Neural cell (in vitro differentiated cells): Measurements from ENCODE around the gene MAGI2. TPM values are rescaled to one million over a fixed set of nuclear protein-coding genes. Genes with fewer than 3 reads are reported as not detected.

Source experiments
- H2AFZ ChIP-seq: fragments of 200-600, 300-800 bp; sonication (generic), shearing (Covaris generic); 2 replicates; pipeline ENCODE4 v1.6.0; 2014; ENCODE audit warnings: low read depth, mild to moderate bottlenecking, antibody characterized with exemption, low read length, moderate library complexity
- H3F3A ChIP-seq: fragments of 200-600 bp; shearing (Covaris generic); 2 replicates; pipeline ENCODE4 v1.6.1; 2016; ENCODE audit warnings: mild to moderate bottlenecking, moderate library complexity, mixed read lengths, antibody characterized with exemption, low read length; ENCODE audit not compliant: insufficient read depth, poor library complexity, severe bottlenecking
- H3K27ac ChIP-seq: fragments of 200-600, 300-800 bp; sonication (generic), shearing (Covaris generic); 2 replicates; pipeline ENCODE4 v1.5.1; 2014; ENCODE audit warnings: mild to moderate bottlenecking, low read length, moderate library complexity
- H3K27me3 ChIP-seq: fragments of 300-800, 200-600 bp; sonication (generic), shearing (Covaris generic); 2 replicates; pipeline ENCODE4 v1.6.0; 2014; ENCODE audit warnings: mild to moderate bottlenecking, low read depth, low read length, moderate library complexity; ENCODE audit not compliant: insufficient read depth
- H3K36me3 ChIP-seq: fragments of 300-800, 200-600 bp; sonication (generic), shearing (Covaris generic); 2 replicates; pipeline ENCODE4 v1.5.1; 2014; ENCODE audit warnings: mild to moderate bottlenecking, antibody characterized with exemption, low read length, moderate library complexity; ENCODE audit not compliant: insufficient read depth
- H3K4me2 ChIP-seq: fragments of 300-800, 200-600 bp; sonication (generic), shearing (Covaris generic); 2 replicates; pipeline ENCODE4 v1.6.0; 2014; ENCODE audit warnings: mild to moderate bottlenecking, low read length
- H3K4me3 ChIP-seq: fragments of 300-800, 200-600 bp; sonication (generic), shearing (Covaris generic); 2 replicates; pipeline ENCODE4 v1.5.1; 2014; ENCODE audit warnings: mild to moderate bottlenecking, low read length, moderate library complexity
- H3K79me2 ChIP-seq: fragments of 200-600 bp; shearing (Covaris generic); replicated peaks from 2 replicates; pipeline ENCODE4 v1.6.0; 2014; ENCODE audit warnings: mild to moderate bottlenecking, low read length, moderate library complexity; ENCODE audit not compliant: insufficient read depth
- H3K9ac ChIP-seq: fragments of 300-800, 200-600 bp; sonication (generic), shearing (Covaris generic); 2 replicates; pipeline ENCODE4 v1.6.1; 2016; ENCODE audit warnings: mild to moderate bottlenecking, low read length, mixed read lengths
- H3K9me2 ChIP-seq: fragments of 200-600 bp; shearing (Covaris generic); 2 replicates; pipeline ENCODE4 v1.6.1; 2016; ENCODE audit warnings: mild to moderate bottlenecking, low read length, mixed read lengths; ENCODE audit not compliant: insufficient read depth
- H3K9me3 ChIP-seq: fragments of 200-600, 300-800 bp; sonication (generic), shearing (Covaris generic); 2 replicates; pipeline ENCODE4 v1.6.1; 2016; ENCODE audit warnings: mild to moderate bottlenecking, mixed run types, low read length, moderate library complexity, mixed read lengths
- H4K20me1 ChIP-seq: fragments of 200-600 bp; shearing (Covaris generic); 2 replicates; pipeline ENCODE4 v1.6.1; 2016; ENCODE audit warnings: mild to moderate bottlenecking, mixed run types; ENCODE audit not compliant: insufficient read depth
- EP300 ChIP-seq: fragments of 450-650 bp; conservative IDR thresholded peaks from 2 replicates; pipeline ENCODE4 v1.6.1; 2014; ENCODE audit warnings: antibody characterized with exemption, mild to moderate bottlenecking, moderate library complexity; ENCODE audit not compliant: poor library complexity, severe bottlenecking
- EZH2 ChIP-seq: fragments of 200-600, 300-800 bp; shearing (Covaris generic), sonication (generic); IDR thresholded peaks from 2 replicates; pipeline ENCODE4 v1.6.1; 2014; ENCODE audit warnings: antibody characterized with exemption, low read length, borderline replicate concordance, mild to moderate bottlenecking; ENCODE audit not compliant: insufficient read depth, poor library complexity, severe bottlenecking
- MXI1 ChIP-seq: fragments of 450-650 bp; conservative IDR thresholded peaks from 2 replicates; pipeline ENCODE4 v1.6.1; 2014; ENCODE audit warnings: antibody characterized with exemption, mild to moderate bottlenecking; ENCODE audit not compliant: poor library complexity, severe bottlenecking
- POLR2AphosphoS5 ChIP-seq: IDR thresholded peaks from 2 replicates; pipeline ENCODE4 v1.6.1; 2012
- RAD21 ChIP-seq: fragments of 450-650 bp; conservative IDR thresholded peaks from 2 replicates; pipeline ENCODE4 v1.6.1; 2014; ENCODE audit warnings: antibody characterized with exemption, mild to moderate bottlenecking, moderate library complexity
- REST ChIP-seq: IDR thresholded peaks from 2 replicates; pipeline ENCODE4 v1.6.1; 2012; ENCODE audit warnings: borderline replicate concordance
- SMC3 ChIP-seq: fragments of 450-650 bp; conservative IDR thresholded peaks from 2 replicates; pipeline ENCODE4 v1.6.1; 2014; ENCODE audit warnings: antibody characterized with exemption, mild to moderate bottlenecking, moderate library complexity; ENCODE audit not compliant: poor library complexity
- TAF1 ChIP-seq: IDR thresholded peaks from 2 replicates; pipeline ENCODE4 v1.6.1; 2012; ENCODE audit warnings: low read depth
- polyA plus RNA-seq: library from polyadenylated mRNA; depleted of rRNA; stranded (reverse); fragments of >200 nt; gene quantifications from 2 replicates; pipeline ENCODE4 v1.2.3, GENCODE V29; 2014
- TF ChIP-seq, protein P1 (sequence below): fragments of 450-650 bp; IDR thresholded peaks from 2 replicates; pipeline ENCODE4 v1.5.1; 2014; ENCODE audit warnings: antibody characterized with exemption, mild to moderate bottlenecking, moderate library complexity; ENCODE audit not compliant: poor library complexity, severe bottlenecking

The MAGI2 gene
- polyA plus RNA-seq, 1 donor from 2014 or later = 19.3 TPM

DNA sequence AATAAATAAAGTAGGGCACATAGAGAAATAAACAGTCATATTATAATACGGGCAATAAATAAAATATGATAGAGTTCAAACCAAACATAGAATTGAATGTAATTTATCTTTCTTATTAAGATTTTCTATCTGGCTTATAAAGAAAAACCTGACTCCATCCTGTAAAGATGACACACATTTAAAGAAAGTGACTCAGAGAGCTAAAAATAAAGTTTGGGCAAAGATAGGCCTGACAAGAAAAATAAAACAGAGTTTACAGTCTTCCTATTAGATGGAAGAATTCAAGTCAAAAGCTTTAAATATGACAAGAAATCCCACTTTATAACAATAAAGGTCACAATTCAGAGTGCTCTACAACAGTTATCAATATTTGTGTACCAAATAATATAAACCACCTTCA is 1074.3 kb downstream of the MAGI2 start:
- TF ChIP-seq RAD21 (no peak), MXI1 (no peak), REST (no peak)
- no peak overlapping the region for H3K4me3 ChIP-seq
- H3K27ac ChIP-seq = no peak overlapping the region
- H2AFZ ChIP-seq = no peak overlapping the region
- no peaks in the 10 kb centered on the region for H3K9me2 ChIP-seq
- H3K9me3 ChIP-seq = no peaks in the 10 kb centered on the region
- no peak overlapping the region for H3K4me2 ChIP-seq
- no peaks in the 10 kb centered on the region for H3K79me2 ChIP-seq
- H4K20me1 ChIP-seq = no peaks in the 10 kb centered on the region
- H3K27me3 ChIP-seq = no peaks in the 10 kb centered on the region
- no peaks in the 10 kb centered on the region for H3K36me3 ChIP-seq
- no peaks in the 10 kb centered on the region for H3F3A ChIP-seq
- no peak overlapping the region for H3K9ac ChIP-seq

- Histone ChIP-seq H2AFZ (no peak overlapping the region), H3K27ac (no peak overlapping the region), H3K27me3 (no peaks in the 10 kb centered on the region), H3K9me3 (no peaks in the 10 kb centered on the region), H3K4me2 (no peak overlapping the region), H3K79me2 (no peaks in the 10 kb centered on the region), H3K9me2 (no peaks in the 10 kb centered on the region), H3F3A (no peaks in the 10 kb centered on the region), H3K9ac (no peak overlapping the region), H3K4me3 (no peak overlapping the region), H3K36me3 (no peaks in the 10 kb centered on the region), H4K20me1 (no peaks in the 10 kb centered on the region)
- TF ChIP-seq, protein P1, sequence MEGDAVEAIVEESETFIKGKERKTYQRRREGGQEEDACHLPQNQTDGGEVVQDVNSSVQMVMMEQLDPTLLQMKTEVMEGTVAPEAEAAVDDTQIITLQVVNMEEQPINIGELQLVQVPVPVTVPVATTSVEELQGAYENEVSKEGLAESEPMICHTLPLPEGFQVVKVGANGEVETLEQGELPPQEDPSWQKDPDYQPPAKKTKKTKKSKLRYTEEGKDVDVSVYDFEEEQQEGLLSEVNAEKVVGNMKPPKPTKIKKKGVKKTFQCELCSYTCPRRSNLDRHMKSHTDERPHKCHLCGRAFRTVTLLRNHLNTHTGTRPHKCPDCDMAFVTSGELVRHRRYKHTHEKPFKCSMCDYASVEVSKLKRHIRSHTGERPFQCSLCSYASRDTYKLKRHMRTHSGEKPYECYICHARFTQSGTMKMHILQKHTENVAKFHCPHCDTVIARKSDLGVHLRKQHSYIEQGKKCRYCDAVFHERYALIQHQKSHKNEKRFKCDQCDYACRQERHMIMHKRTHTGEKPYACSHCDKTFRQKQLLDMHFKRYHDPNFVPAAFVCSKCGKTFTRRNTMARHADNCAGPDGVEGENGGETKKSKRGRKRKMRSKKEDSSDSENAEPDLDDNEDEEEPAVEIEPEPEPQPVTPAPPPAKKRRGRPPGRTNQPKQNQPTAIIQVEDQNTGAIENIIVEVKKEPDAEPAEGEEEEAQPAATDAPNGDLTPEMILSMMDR = no peak
These were observed 1075.9 kb downstream of the MAGI2 start for GRCh38 chr7:78377532-78377931.

- H3K9me3 ChIP-seq = no peaks in the 10 kb centered on the region
- no peak overlapping the region for H3K9ac ChIP-seq
- H3K27me3 ChIP-seq = no peaks in the 10 kb centered on the region
- no peaks in the 10 kb centered on the region for H3K9me2 ChIP-seq
- no peak overlapping the region for H3K4me3 ChIP-seq
- no peaks in the 10 kb centered on the region for H3K36me3 ChIP-seq
- no peaks in the 10 kb centered on the region for H3K79me2 ChIP-seq
- H2AFZ ChIP-seq = no peak overlapping the region
- no peak overlapping the region for H3K27ac ChIP-seq
- H3F3A ChIP-seq = no peaks in the 10 kb centered on the region
- no peak overlapping the region for H3K4me2 ChIP-seq
- H4K20me1 ChIP-seq = no peaks in the 10 kb centered on the region
- no peak for TF ChIP-seq EP300
- TF ChIP-seq RAD21 = no peak
- TF ChIP-seq REST = no peak
- no peak for TF ChIP-seq EZH2
- TF ChIP-seq TAF1 = no peak
- no peak for TF ChIP-seq SMC3
- TF ChIP-seq MXI1 = no peak
- no peak for TF ChIP-seq POLR2AphosphoS5
- TF ChIP-seq, protein P1 = no peak
These were observed 1082.5 kb downstream of the MAGI2 start for GRCh38 chr7:78370936-78371335.
